ENCODE results near the gene BEGAIN. TPM values are rescaled to one million over a fixed set of nuclear protein-coding genes. Genes with fewer than 3 reads are reported as not detected.
A peak's percentile ranks its signal among the peaks of the same experiment; 100 is the strongest.

BEGAIN gene
- total and polyA plus RNA-seq, 9 of the 15 experiments (the other 6 are each of a cell fraction or from before 2014, with no cell fraction given): 0.07 to 0.68 (median 0.55) TPM; not detected in 3

DNA sequence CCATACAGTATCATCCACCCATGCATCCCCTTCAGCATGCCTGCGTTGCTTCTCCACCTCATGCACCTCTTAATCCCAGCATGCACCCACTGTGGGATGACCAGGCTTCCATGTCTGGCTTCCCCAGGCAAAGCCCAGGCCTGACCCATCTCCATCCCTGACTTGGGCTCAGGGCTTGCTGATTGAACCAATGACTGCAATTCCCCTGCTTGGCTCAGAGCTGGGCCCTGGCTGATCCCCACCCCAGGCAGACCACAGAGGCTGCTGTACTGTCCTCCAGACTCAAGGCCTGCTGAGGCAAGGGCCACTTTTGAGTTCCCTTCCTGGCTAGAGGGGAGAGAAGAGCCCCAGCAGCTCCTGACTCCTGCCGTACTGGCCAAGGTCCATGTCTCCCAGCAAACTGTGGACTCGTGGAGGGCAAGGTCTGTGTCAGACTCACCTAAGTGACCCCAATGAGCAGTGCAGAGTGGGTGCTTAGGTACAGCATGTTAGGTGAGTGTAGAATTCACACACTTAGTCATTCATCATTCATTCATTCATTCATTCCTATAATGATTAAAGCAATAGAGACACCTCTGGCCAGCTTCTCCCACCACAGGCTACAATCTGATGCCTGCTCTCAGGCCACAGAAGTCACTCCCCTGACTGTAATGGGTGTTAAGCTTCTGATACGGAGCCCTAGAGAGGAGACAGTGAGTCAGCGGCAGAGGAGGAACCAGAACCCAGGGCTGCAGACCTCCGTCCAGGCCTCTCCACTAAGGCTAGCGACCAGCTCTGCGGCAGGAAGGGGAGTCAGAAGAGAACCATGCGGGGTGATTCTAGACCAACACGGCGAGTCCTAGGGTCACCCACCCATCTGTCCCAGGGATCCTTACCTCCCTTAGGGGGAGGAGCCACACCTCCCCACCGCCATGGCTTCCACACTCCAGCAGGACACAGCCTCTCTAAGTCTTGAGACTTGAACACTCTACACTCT is 2.9 kb downstream of the BEGAIN start (continued):
- TF ChIP-seq C11orf30 (IDR thresholded peaks at IDR 0.05; ENCODE audit: low read depth) (peak; percentile 10; the same call in 1 of the 2 replicates), ZFX (CRISPR knock-in tag; IDR thresholded peaks at IDR 0.05) (no peak), CBFA2T2 (conservative IDR thresholded peaks at IDR 0.05) (peak; percentile 37; the same call in 1 of the 2 replicates), ZFPM2 (CRISPR knock-in tag; IDR thresholded peaks at IDR 0.05) (no peak), ZBTB7A (IDR thresholded peaks at IDR 0.05; ENCODE audit: borderline replicate concordance, control insufficient read depth, low read depth, low read length) (0 out of 2 replicates have a peak, but pooled peaks have one; percentile 35), IFI16 (CRISPR knock-in tag; IDR thresholded peaks at IDR 0.05) (no peak), ZC3H4 (CRISPR knock-in tag; IDR thresholded peaks at IDR 0.05; ENCODE audit: borderline replicate concordance) (no peak), GATA2 (CRISPR knock-in tag; IDR thresholded peaks at IDR 0.05) (no peak)
- TF ChIP-seq, protein P1, sequence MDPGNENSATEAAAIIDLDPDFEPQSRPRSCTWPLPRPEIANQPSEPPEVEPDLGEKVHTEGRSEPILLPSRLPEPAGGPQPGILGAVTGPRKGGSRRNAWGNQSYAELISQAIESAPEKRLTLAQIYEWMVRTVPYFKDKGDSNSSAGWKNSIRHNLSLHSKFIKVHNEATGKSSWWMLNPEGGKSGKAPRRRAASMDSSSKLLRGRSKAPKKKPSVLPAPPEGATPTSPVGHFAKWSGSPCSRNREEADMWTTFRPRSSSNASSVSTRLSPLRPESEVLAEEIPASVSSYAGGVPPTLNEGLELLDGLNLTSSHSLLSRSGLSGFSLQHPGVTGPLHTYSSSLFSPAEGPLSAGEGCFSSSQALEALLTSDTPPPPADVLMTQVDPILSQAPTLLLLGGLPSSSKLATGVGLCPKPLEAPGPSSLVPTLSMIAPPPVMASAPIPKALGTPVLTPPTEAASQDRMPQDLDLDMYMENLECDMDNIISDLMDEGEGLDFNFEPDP (CRISPR knock-in tag; IDR thresholded peaks at IDR 0.05): no peak
- TF ChIP-seq, protein P2, sequence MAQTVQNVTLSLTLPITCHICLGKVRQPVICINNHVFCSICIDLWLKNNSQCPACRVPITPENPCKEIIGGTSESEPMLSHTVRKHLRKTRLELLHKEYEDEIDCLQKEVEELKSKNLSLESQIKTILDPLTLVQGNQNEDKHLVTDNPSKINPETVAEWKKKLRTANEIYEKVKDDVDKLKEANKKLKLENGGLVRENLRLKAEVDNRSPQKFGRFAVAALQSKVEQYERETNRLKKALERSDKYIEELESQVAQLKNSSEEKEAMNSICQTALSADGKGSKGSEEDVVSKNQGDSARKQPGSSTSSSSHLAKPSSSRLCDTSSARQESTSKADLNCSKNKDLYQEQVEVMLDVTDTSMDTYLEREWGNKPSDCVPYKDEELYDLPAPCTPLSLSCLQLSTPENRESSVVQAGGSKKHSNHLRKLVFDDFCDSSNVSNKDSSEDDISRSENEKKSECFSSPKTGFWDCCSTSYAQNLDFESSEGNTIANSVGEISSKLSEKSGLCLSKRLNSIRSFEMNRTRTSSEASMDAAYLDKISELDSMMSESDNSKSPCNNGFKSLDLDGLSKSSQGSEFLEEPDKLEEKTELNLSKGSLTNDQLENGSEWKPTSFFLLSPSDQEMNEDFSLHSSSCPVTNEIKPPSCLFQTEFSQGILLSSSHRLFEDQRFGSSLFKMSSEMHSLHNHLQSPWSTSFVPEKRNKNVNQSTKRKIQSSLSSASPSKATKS (CRISPR knock-in tag; IDR thresholded peaks at IDR 0.05): no peak
- TF ChIP-seq, protein P3, sequence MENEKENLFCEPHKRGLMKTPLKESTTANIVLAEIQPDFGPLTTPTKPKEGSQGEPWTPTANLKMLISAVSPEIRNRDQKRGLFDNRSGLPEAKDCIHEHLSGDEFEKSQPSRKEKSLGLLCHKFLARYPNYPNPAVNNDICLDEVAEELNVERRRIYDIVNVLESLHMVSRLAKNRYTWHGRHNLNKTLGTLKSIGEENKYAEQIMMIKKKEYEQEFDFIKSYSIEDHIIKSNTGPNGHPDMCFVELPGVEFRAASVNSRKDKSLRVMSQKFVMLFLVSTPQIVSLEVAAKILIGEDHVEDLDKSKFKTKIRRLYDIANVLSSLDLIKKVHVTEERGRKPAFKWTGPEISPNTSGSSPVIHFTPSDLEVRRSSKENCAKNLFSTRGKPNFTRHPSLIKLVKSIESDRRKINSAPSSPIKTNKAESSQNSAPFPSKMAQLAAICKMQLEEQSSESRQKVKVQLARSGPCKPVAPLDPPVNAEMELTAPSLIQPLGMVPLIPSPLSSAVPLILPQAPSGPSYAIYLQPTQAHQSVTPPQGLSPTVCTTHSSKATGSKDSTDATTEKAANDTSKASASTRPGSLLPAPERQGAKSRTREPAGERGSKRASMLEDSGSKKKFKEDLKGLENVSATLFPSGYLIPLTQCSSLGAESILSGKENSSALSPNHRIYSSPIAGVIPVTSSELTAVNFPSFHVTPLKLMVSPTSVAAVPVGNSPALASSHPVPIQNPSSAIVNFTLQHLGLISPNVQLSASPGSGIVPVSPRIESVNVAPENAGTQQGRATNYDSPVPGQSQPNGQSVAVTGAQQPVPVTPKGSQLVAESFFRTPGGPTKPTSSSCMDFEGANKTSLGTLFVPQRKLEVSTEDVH (IDR thresholded peaks at IDR 0.05; ENCODE audit: low read depth, partially characterized antibody): no peak
- TF ChIP-seq, protein P4, sequence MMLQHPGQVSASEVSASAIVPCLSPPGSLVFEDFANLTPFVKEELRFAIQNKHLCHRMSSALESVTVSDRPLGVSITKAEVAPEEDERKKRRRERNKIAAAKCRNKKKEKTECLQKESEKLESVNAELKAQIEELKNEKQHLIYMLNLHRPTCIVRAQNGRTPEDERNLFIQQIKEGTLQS (IDR thresholded peaks at IDR 0.05): 0 out of 2 replicates have a peak, but pooled peaks have one; percentile 30
- TF ChIP-seq, protein P4 (CRISPR knock-in tag; conservative IDR thresholded peaks at IDR 0.05): no peak

Data from K562 (cell line).